Endothelial cell of umbilical vein (primary cell): ENCODE results near the gene ZNF837.

ENCODE experiments used
- EZH2 ChIP-seq: IDR thresholded peaks from 2 replicates; pipeline ENCODE4 v1.6.1; 2012; ENCODE audit warnings: borderline replicate concordance, low read depth, mild to moderate bottlenecking, moderate library complexity, low read length, inconsistent platforms; ENCODE audit not compliant: severe bottlenecking
- JUN ChIP-seq: IDR thresholded peaks from 2 replicates; pipeline ENCODE4 v1.6.1; 2011; ENCODE audit warnings: borderline replicate concordance, low read depth; ENCODE audit not compliant: insufficient read length, insufficient read depth
- POLR2AphosphoS5 ChIP-seq: IDR thresholded peaks from 2 replicates; pipeline ENCODE4 v1.6.1; 2012; ENCODE audit warnings: low read depth, mild to moderate bottlenecking, control low read depth, low read length, moderate library complexity; ENCODE audit not compliant: insufficient read depth
- TF ChIP-seq, protein P1 (sequence below), 2 donors: IDR thresholded peaks; 1 replicate in 1 of 2; 2 replicates in 1 of 2; pipeline ENCODE4 v1.5.1; 2011; ENCODE audit warnings: low read length in 2 of 2, mild to moderate bottlenecking in 2 of 2, moderate library complexity in 2 of 2, control low read depth in 1 of 2, inconsistent platforms in 1 of 2, low read depth in 1 of 2; ENCODE audit not compliant: insufficient read depth in 1 of 2; ENCODE audit errors: extremely low read depth in 1 of 2

DNA sequence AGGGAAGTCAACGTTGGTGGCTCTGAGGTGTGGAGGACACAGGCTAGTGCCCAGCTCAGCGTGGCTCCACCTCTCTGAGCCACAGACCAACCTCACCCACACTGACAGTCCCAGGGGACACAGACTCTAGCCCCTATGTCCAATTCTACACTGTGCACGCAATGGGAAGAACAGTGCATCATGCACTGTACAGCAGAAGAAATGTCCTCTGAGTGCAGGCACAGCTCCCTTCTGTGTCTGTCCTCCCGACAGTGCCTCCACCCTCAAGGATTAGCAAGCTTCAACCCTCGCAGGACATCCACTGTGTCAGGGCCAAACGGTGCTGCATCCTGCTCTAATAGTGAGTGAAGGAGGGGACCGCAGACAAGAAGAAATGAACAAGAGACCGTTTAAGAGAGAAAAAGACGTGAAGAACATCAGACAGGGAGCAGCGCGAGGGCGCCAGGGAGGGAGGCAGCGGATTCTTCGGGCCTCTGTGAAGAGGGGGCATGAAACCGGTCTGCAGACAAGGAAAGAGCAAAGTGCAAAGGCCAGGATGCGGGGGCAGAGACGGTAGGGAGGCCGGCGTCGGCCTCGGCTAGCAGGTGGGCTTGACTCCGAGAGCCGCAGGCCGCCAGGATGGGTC lies 681 bp downstream of the ZNF837 start:
- TF ChIP-seq, protein P1, sequence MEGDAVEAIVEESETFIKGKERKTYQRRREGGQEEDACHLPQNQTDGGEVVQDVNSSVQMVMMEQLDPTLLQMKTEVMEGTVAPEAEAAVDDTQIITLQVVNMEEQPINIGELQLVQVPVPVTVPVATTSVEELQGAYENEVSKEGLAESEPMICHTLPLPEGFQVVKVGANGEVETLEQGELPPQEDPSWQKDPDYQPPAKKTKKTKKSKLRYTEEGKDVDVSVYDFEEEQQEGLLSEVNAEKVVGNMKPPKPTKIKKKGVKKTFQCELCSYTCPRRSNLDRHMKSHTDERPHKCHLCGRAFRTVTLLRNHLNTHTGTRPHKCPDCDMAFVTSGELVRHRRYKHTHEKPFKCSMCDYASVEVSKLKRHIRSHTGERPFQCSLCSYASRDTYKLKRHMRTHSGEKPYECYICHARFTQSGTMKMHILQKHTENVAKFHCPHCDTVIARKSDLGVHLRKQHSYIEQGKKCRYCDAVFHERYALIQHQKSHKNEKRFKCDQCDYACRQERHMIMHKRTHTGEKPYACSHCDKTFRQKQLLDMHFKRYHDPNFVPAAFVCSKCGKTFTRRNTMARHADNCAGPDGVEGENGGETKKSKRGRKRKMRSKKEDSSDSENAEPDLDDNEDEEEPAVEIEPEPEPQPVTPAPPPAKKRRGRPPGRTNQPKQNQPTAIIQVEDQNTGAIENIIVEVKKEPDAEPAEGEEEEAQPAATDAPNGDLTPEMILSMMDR (IDR thresholded peaks at IDR 0.05; ENCODE audit: extremely low read depth in 1 of 2, insufficient read depth in 1 of 2, low read depth in 1 of 2, low read length in 2 of 2) = no peak
- no peak for TF ChIP-seq POLR2AphosphoS5
- no peak for TF ChIP-seq EZH2
- TF ChIP-seq JUN = no peak
